ENCODE measurements around the gene SMC2.

DNA sequence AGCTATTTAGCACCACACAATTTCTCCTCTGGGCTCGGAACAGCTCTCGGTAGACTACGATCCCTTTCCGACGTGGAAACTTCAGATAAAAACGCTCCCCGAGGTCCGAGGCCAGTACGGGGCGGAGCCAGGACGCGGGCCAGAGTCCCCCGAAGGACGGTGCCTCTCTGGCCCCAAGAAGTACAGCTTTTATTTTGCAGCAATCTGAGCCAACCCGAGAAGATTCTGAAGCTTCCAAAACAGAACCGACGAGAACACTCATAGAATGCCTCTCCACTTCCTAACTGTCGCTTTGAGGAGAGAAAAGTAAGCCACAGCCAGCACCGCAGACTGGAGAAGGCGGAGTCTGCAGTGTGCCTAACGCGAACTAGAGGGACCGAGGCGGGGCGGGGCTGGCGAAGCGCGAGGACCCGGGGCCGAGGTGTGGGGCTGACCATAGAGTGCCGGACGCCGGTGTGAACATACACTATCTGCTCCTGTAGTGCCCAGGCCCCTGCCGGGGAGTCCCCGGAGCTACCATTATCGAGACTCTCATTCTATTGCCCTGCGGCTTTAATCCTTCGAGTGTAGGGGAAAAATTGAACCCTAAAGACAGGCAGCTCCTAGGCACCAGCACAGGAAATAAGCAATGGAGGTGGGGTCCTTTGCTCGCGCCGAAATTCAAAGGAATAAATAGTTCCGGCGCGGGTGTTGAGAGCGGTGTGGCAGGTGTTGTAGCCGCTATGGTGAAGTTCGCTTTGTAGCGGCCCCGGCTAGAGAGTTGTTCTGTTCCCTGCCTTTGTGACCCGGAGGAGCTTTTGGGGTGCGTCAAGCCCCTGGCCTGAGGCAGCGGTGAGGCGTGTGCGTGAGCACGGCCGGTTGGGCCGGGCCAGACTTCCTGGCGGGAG, at the start of gene SMC2:
- TF ChIP-seq, protein P1, sequence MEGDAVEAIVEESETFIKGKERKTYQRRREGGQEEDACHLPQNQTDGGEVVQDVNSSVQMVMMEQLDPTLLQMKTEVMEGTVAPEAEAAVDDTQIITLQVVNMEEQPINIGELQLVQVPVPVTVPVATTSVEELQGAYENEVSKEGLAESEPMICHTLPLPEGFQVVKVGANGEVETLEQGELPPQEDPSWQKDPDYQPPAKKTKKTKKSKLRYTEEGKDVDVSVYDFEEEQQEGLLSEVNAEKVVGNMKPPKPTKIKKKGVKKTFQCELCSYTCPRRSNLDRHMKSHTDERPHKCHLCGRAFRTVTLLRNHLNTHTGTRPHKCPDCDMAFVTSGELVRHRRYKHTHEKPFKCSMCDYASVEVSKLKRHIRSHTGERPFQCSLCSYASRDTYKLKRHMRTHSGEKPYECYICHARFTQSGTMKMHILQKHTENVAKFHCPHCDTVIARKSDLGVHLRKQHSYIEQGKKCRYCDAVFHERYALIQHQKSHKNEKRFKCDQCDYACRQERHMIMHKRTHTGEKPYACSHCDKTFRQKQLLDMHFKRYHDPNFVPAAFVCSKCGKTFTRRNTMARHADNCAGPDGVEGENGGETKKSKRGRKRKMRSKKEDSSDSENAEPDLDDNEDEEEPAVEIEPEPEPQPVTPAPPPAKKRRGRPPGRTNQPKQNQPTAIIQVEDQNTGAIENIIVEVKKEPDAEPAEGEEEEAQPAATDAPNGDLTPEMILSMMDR (IDR thresholded peaks at IDR 0.05) = no peak
- no peak for TF ChIP-seq POLR2A (IDR thresholded peaks at IDR 0.05)
- TF ChIP-seq POLR2AphosphoS5 (IDR thresholded peaks at IDR 0.05) = peak in 2 of 3 donors; percentile 57 to 74
